ENCODE results near the gene BCHE.

BCHE gene

GRCh38 chr3:165728924-165729323 is 108.3 kb downstream of the BCHE start:
- TF ChIP-seq, protein P1, sequence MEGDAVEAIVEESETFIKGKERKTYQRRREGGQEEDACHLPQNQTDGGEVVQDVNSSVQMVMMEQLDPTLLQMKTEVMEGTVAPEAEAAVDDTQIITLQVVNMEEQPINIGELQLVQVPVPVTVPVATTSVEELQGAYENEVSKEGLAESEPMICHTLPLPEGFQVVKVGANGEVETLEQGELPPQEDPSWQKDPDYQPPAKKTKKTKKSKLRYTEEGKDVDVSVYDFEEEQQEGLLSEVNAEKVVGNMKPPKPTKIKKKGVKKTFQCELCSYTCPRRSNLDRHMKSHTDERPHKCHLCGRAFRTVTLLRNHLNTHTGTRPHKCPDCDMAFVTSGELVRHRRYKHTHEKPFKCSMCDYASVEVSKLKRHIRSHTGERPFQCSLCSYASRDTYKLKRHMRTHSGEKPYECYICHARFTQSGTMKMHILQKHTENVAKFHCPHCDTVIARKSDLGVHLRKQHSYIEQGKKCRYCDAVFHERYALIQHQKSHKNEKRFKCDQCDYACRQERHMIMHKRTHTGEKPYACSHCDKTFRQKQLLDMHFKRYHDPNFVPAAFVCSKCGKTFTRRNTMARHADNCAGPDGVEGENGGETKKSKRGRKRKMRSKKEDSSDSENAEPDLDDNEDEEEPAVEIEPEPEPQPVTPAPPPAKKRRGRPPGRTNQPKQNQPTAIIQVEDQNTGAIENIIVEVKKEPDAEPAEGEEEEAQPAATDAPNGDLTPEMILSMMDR (IDR thresholded peaks at IDR 0.05), result no peak

GRCh38 chr3:165725296-165725695 is 111.9 kb downstream of the BCHE start:
- DNase-seq (ENCODE audit: low spot score), result no peak
- TF ChIP-seq, protein P1 (IDR thresholded peaks at IDR 0.05), result no peak
- H3K4me3 ChIP-seq, result no peak overlapping the region

More at GRCh38 chr3:165728924-165729323, 108.3 kb downstream of the BCHE start:
- Histone ChIP-seq H3K27ac (no peak overlapping the region), H3K4me3 (no peak overlapping the region)
- no peak for DNase-seq (ENCODE audit: low spot score)

More at GRCh38 chr3:165725296-165725695, 111.9 kb downstream of the BCHE start:
- no peak overlapping the region for H3K27ac ChIP-seq

Data from coronary artery (tissue), 2 donors.